NB4 (cell line): ENCODE data around the gene ASAP2.

Experiments used
- DNase-seq: peaks from one replicate; pipeline ENCODE4 v3.0.0; 2010; ENCODE audit warnings: low read depth
- H3K4me3 ChIP-seq: one replicate; pipeline ENCODE4 v1.5.1; 2011; ENCODE audit warnings: mild to moderate bottlenecking, low read depth, low read length, moderate library complexity
- MAX ChIP-seq: IDR thresholded peaks from 2 replicates; pipeline ENCODE4 v1.6.1; 2011; ENCODE audit warnings: low read depth, low read length
- MYC ChIP-seq: IDR thresholded peaks from 2 replicates; pipeline ENCODE4 v1.6.1; 2011; ENCODE audit warnings: low read depth, low read length
- POLR2A ChIP-seq: IDR thresholded peaks from 2 replicates; pipeline ENCODE4 v1.6.1; 2011; ENCODE audit warnings: mild to moderate bottlenecking; ENCODE audit not compliant: insufficient read length; ENCODE audit errors: extremely low read depth
- TF ChIP-seq, protein P1 (sequence below): IDR thresholded peaks from one replicate; pipeline ENCODE4 v1.5.1; 2012; ENCODE audit warnings: low read depth, low read length

Gene ASAP2

GRCh38 chr2:9275399-9275798, 68.8 kb downstream of the ASAP2 start:
- peak; percentile 24 for DNase-seq
- H3K4me3 ChIP-seq: no peak overlapping the region
- TF ChIP-seq POLR2A: no peak

- H3K4me3 ChIP-seq: no peak overlapping the region
- no peak for DNase-seq
- no peak for TF ChIP-seq POLR2A
- no peak for TF ChIP-seq MYC
- TF ChIP-seq, protein P1, sequence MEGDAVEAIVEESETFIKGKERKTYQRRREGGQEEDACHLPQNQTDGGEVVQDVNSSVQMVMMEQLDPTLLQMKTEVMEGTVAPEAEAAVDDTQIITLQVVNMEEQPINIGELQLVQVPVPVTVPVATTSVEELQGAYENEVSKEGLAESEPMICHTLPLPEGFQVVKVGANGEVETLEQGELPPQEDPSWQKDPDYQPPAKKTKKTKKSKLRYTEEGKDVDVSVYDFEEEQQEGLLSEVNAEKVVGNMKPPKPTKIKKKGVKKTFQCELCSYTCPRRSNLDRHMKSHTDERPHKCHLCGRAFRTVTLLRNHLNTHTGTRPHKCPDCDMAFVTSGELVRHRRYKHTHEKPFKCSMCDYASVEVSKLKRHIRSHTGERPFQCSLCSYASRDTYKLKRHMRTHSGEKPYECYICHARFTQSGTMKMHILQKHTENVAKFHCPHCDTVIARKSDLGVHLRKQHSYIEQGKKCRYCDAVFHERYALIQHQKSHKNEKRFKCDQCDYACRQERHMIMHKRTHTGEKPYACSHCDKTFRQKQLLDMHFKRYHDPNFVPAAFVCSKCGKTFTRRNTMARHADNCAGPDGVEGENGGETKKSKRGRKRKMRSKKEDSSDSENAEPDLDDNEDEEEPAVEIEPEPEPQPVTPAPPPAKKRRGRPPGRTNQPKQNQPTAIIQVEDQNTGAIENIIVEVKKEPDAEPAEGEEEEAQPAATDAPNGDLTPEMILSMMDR: no peak
- TF ChIP-seq MAX: no peak
Observed at GRCh38 chr2:9276074-9276473, 69.5 kb downstream of the ASAP2 start.

DNA sequence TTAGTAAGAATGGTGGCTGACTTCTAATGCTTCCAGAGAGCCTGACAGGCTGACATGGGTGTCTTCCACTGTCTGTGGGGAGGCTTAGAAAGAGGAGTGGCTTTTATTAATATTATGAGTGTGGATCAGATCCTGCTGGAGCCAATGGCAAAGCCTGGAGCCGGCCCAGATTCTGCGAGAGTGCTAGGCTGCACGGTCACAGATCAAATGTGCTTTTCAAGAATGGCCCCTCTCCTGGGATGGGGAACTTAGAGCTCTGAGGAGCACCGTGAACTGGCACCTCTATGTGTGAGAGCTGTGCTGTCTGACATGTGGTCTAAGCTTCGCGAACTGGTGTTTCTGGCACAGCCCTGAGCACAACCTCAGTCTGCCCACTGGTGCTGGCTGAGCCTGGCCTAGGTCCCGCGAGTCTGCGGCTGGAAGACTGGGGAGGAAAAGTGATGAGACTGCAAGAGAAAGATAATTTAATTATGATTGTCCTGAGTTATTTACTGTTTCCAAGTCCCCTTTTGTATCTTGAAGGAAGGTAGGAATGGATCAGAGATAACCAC, 70.4 kb downstream of the ASAP2 start:
- no peak for TF ChIP-seq POLR2A
- no peak for TF ChIP-seq MAX
- TF ChIP-seq MYC: no peak
- TF ChIP-seq, protein P1: no peak

GRCh38 chr2:9278439-9278838, 71.8 kb downstream of the ASAP2 start:
- no peak for DNase-seq
- TF ChIP-seq MAX (no peak), POLR2A (no peak), MYC (no peak)
- TF ChIP-seq, protein P1: no peak
- no peak overlapping the region for H3K4me3 ChIP-seq

More for the DNA sequence above, 70.4 kb downstream of the ASAP2 start:
- no peak overlapping the region for H3K4me3 ChIP-seq
- DNase-seq: no peak

- no peak for TF ChIP-seq POLR2A
- TF ChIP-seq, protein P1: no peak
- TF ChIP-seq MAX: no peak
- no peak for TF ChIP-seq MYC
Observed at GRCh38 chr2:9279426-9279825, 72.8 kb downstream of the ASAP2 start.

GRCh38 chr2:9280224-9280623, 73.6 kb downstream of the ASAP2 start:
- TF ChIP-seq MAX (no peak), POLR2A (no peak), MYC (no peak)
- TF ChIP-seq, protein P1: no peak
- no peak for DNase-seq

More at GRCh38 chr2:9279426-9279825, 72.8 kb downstream of the ASAP2 start:
- no peak for DNase-seq
- H3K4me3 ChIP-seq: no peak overlapping the region

More at GRCh38 chr2:9280224-9280623, 73.6 kb downstream of the ASAP2 start:
- no peak overlapping the region for H3K4me3 ChIP-seq
